DOHH2 (cell line): ENCODE measurements around the gene GBA2.

Source experiments
- H3F3A ChIP-seq: fragments of 200-600 bp; sonication (generic), shearing (Covaris generic); 2 replicates; pipeline ENCODE4 v1.6.0; 2016; ENCODE audit warnings: antibody characterized with exemption, mild to moderate bottlenecking; ENCODE audit not compliant: control insufficient read depth, insufficient read depth
- H3K27ac ChIP-seq: fragments of 200-600 bp; sonication (generic); 2 replicates; pipeline ENCODE4 v1.5.1; 2014; ENCODE audit warnings: low read depth, mild to moderate bottlenecking, low read length, moderate library complexity
- H3K27me3 ChIP-seq: fragments of 200-600 bp; sonication (generic); 2 replicates; pipeline ENCODE4 v1.6.1; 2014; ENCODE audit warnings: mild to moderate bottlenecking, low read length, mixed read lengths; ENCODE audit not compliant: control insufficient read depth
- H3K36me3 ChIP-seq: fragments of 200-600 bp; sonication (generic); 2 replicates; pipeline ENCODE4 v1.6.1; 2014; ENCODE audit warnings: mild to moderate bottlenecking, low read length, moderate library complexity, mixed read lengths; ENCODE audit not compliant: control insufficient read depth
- H3K4me1 ChIP-seq: fragments of 200-600 bp; sonication (generic); 2 replicates; pipeline ENCODE4 v1.6.1; 2014; ENCODE audit warnings: mild to moderate bottlenecking, low read length, mixed read lengths; ENCODE audit not compliant: control insufficient read depth
- H3K4me2 ChIP-seq: fragments of 200-600 bp; sonication (generic); 2 replicates; pipeline ENCODE4 v1.6.0; 2014; ENCODE audit warnings: mild to moderate bottlenecking, low read length, moderate library complexity
- H3K4me3 ChIP-seq: fragments of 200-600 bp; sonication (generic); 2 replicates; pipeline ENCODE4 v1.5.1; 2014; ENCODE audit warnings: mild to moderate bottlenecking, low read length, mixed read lengths
- H3K79me2 ChIP-seq: fragments of 200-600 bp; sonication (generic); 2 replicates; pipeline ENCODE4 v1.6.1; 2014; ENCODE audit warnings: mild to moderate bottlenecking, low read length, mixed read lengths; ENCODE audit not compliant: control insufficient read depth
- H3K9me2 ChIP-seq: fragments of 200-600 bp; sonication (generic); replicated peaks from 2 replicates; pipeline ENCODE4 v1.6.1; 2014; ENCODE audit warnings: mild to moderate bottlenecking, low read length, mixed read lengths; ENCODE audit not compliant: control insufficient read depth
- H3K9me3 ChIP-seq: fragments of 200-600 bp; sonication (generic); 2 replicates; pipeline ENCODE4 v1.6.1; 2014; ENCODE audit warnings: antibody characterized with exemption, low read length, mixed read lengths; ENCODE audit not compliant: control insufficient read depth, insufficient read depth
- H4K20me1 ChIP-seq: fragments of 200-600 bp; sonication (generic); 2 replicates; pipeline ENCODE4 v1.6.0; 2014; ENCODE audit warnings: low read depth, mild to moderate bottlenecking, antibody characterized with exemption, low read length, moderate library complexity; ENCODE audit not compliant: control insufficient read depth, insufficient read depth
- CTCF ChIP-seq: fragments of 200-600 bp; sonication (generic); IDR thresholded peaks from one replicate; pipeline ENCODE4 v1.5.1; 2014; ENCODE audit warnings: antibody characterized with exemption, mild to moderate bottlenecking, low read depth, low read length; ENCODE audit not compliant: poor library complexity, severe bottlenecking
- EZH2phosphoT487 ChIP-seq: fragments of 200-600 bp; sonication (generic); IDR thresholded peaks from 2 replicates; pipeline ENCODE4 v1.6.1; 2017; ENCODE audit warnings: borderline replicate concordance, mild to moderate bottlenecking, antibody characterized with exemption, low read length, moderate library complexity, mixed read lengths

Gene GBA2

GRCh38 chr9:35691757-35692301 lies 57.2 kb downstream of the GBA2 start:
- H3K27ac ChIP-seq, result no peak overlapping the region
- H3K4me3 ChIP-seq, result no peak overlapping the region
- peaks cover 9% of the 10 kb centered on the region; the same call in 1 of the 2 replicates for H3F3A ChIP-seq
- no peaks in the 10 kb centered on the region for H3K79me2 ChIP-seq
- peaks cover 13% of the 10 kb centered on the region for H3K36me3 ChIP-seq
- H3K4me1 ChIP-seq, result peaks cover 44% of the 10 kb centered on the region
- H3K4me2 ChIP-seq, result no peak overlapping the region
- no peak for TF ChIP-seq EZH2phosphoT487
- no peak for TF ChIP-seq CTCF
- H3K27me3 ChIP-seq, result no peaks in the 10 kb centered on the region
- no peaks in the 10 kb centered on the region for H3K9me3 ChIP-seq
- no peaks in the 10 kb centered on the region for H3K9me2 ChIP-seq
- no peaks in the 10 kb centered on the region for H4K20me1 ChIP-seq

GRCh38 chr9:35691334-35691650 lies 57.7 kb downstream of the GBA2 start:
- Histone ChIP-seq H3K4me1 (peaks cover 47% of the 10 kb centered on the region), H3K9me3 (no peaks in the 10 kb centered on the region), H3K79me2 (no peaks in the 10 kb centered on the region), H3K27ac (no peak overlapping the region), H3K4me3 (peak overlapping the region; percentile 81), H3F3A (peaks cover 8% of the 10 kb centered on the region; the same call in 1 of the 2 replicates), H3K4me2 (peak overlapping the region; percentile 95), H3K36me3 (peaks cover 8% of the 10 kb centered on the region), H3K9me2 (no peaks in the 10 kb centered on the region), H3K27me3 (no peaks in the 10 kb centered on the region), H4K20me1 (no peaks in the 10 kb centered on the region)
- TF ChIP-seq CTCF, result no peak
- TF ChIP-seq EZH2phosphoT487, result no peak

- Histone ChIP-seq H3F3A (peaks cover 8% of the 10 kb centered on the region; the same call in 1 of the 2 replicates), H3K27ac (peak overlapping the region; percentile 30), H3K79me2 (no peaks in the 10 kb centered on the region)
Measured at GRCh38 chr9:35690614-35691333, 58.3 kb downstream of the GBA2 start.

More at GRCh38 chr9:35690614-35691333, 58.3 kb downstream of the GBA2 start:
- H3K4me3 ChIP-seq, result peak overlapping the region; percentile 81
- no peaks in the 10 kb centered on the region for H3K27me3 ChIP-seq
- H3K36me3 ChIP-seq, result peaks cover 3% of the 10 kb centered on the region
- H3K9me2 ChIP-seq, result no peaks in the 10 kb centered on the region
- H3K4me1 ChIP-seq, result peaks cover 49% of the 10 kb centered on the region
- H4K20me1 ChIP-seq, result no peaks in the 10 kb centered on the region
- TF ChIP-seq EZH2phosphoT487 (no peak), CTCF (no peak)
- H3K4me2 ChIP-seq, result peak overlapping the region; percentile 95
- H3K9me3 ChIP-seq, result no peaks in the 10 kb centered on the region
